Stimulated activated CD8-positive, alpha-beta memory T cell treated with anti-CD3 and anti-CD28 coated beads, Interleukin-2, amount 100 ng/mL, for 48 hours (primary cell): ENCODE measurements around the gene MUC6.

Experiments
- DNase-seq, 2 donors: peaks; one replicate each; pipeline ENCODE4 v3.0.0-alpha.2; 2020; ENCODE audit warnings: low read depth in 2 of 2

The MUC6 gene

DNA sequence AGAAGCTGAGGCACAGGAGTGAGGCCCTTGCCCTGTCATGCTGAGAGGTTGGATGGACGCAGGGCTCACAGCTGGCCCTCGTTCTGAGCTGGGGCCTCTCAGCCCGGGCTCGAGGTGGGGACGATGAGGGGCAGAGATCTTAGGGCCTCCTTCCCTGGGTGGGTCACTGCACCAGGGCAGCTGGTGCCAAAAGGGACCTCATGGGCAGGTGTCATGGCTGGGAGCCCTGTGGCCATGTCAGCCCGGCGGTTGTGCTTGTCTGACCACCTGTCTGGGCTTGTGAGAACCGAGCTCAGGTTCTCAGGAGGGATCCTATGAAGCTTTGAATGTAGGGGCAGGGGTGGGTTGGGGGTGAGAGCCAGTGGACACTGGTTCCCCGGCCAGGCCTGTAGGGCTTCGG, 1.8 kb upstream of the MUC6 start:
- DNase-seq: no peak

DNA sequence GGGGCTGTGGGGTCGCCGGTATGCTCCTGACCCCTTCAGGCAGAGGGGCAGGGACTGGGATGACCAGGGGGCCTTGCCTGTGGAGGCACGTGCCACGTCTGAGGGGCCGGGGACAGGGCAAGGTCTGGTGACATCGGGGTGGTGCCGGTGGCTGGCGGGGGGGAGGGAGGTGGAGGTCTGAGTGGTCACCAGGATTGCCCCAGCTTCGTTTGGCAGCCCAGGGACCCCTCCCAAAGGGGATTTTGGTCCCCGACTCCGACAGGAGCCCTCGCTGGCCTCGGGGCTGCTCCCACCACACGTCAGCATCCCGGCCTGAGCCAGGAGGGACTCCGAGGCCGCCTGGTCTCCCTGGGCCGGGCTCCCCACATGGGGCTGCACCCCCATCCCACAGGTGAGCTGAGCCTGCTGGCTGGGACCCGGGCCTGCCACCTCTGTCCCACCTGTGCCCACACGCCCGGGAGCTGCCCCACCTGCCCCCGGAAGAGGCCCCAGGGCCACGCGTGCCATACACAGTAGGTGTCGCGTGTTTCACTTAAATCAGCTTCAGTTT, 1.1 kb upstream of the MUC6 start:
- DNase-seq: no peak

DNA sequence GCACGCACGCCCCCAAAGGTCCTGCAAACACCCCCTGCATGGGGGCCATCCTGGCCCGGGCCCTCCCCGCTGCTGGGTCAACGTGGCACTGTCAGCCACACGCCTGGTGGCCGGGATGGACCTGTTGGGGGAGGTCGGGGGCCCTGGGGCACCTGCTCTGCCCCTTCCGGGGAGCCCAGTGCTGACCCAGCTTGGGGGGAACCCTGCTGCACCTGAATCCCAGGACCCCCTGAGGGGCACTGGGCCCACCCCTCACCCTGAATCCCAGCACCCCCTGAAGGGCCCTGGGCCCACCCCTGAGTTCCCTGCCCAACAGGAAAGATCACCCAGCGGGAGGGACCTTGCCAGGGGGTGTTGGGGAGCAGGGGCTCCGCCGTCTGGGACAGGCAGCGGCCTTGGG, 413 bp upstream of the MUC6 start:
- no peak for DNase-seq

DNA sequence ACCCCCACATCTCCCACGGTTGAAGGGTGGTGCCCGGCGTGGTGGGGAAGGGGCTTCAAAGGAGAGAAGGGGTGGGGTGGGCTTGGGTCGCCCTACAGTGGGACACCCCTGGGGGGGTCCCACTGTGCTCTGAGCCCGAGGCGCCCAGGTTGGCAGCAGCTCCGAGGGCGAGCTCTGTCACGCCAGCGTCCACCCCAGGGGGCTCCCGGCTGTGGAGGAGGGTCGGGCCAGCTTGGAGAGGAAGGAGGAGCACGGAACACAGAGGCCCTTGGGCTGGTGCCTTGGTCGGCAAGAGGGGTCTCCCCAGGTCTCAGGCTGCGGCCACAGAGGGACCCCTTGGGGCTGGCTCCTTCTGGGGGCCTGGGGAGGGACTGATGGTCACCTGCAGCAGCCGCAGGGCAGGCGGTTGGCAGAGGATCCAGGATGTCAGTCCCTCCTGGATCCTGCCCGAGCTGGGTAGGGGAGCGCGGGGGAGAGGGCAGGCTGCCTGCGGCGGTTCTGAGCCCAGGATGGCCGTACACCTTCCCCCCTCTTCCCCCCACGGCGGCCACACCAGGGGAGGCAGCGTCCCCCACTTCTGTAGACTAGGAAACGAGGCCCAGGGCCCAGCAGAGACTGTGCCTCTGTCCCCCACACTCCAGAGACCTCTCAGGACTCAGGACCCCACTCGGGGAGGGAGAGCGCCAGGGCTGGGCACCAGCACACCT, 788 bp downstream of the MUC6 start:
- DNase-seq: no peak

DNA sequence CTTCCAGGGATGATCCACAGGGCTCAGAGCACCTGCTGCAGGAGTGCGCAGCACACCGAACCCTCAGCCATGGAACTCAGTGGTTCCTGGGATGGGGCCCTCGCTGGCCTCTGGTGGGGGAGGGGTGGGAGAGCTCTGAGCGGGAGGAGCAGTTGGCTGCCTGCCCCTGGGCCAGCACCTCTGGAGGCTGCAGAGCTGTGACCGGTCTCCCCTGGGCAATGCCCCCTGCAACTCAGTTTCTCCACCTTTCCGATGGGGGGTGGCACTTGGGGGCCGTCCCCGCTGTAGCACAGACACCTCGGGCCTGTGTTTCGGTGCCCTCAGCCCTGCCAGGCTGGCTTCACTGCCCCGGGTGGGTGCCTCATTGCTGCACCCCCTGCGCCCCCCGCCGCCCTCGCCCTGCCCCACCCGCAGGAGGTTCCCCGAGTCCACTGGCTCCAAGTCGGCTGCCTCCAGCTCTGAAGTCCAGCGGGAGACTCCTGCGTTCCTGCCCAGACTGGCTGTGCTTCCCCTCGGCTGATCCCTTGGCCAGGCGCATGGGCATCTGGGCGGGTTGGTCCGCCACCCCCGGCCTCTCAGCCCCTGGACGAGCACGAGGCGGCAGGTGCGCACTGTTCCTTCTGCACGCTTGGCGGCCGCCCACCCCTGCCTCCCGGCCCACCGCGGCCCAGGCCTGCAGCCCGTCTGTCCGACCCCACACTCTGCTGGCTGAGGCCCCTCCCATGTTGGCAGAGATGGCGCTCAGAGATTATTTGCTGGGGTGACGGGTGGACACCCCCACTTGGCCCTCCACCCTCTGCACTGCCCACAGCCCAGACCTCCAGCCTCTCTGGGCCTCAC, 1.8 kb downstream of the MUC6 start:
- no peak for DNase-seq

DNA sequence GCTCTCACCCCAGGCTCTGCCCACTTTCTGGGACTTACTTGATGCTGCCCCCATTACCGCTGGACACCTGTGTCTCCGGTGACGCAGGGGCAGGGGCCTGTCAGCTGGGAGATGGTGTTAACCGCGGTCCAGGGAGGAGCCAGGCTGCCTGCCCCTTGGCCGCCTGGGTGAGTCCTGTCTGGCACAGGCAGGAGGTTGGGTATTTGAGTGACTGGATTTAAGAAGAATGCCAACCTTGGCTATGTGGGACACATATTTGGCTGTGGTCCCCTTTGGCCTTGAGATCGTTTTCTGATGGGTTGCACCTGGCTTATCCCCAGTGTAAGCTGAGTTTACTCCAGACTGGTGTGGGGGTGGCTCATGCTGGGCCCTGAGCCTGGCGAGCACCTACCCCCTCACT, 2.5 kb downstream of the MUC6 start:
- no peak for DNase-seq

DNA sequence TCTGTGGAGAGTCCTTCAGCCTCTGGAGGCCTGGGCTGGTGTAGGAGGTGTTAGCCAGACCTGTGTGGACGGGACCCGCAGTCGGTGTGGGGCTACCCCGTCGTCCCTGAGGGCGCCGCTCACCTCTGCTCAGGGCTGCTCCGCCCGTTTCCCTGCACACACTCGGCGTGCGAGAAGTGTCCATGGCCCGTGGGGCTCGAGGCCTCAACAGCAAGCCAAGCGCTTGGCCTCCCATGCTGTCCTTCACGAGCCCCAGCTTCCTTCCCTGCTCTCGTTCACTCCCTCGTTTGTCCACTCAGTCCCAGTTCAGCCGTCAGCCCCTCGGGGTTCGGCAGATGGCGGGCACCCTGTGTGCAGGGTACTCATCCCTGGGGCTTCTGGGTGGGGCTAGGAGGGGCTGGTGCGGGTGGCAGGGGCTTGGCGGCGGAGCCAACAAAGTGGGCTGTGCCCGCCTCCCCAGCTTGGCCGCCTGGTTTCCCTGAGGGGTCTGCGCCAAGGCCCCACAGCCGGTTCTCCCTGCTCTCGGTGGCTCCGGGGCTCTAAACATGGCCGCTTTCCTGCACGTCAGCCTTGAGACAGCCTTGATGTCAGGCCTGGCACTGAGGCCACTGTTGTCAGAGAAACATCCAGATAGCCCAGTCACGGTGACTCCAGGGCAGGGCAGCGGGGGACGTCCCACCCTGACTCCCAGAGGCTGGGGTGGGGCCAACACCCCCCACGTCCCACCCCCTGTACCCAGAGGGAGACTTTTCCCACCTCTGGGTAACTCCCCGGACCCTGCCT, 3.3 kb downstream of the MUC6 start:
- no peak for DNase-seq

DNA sequence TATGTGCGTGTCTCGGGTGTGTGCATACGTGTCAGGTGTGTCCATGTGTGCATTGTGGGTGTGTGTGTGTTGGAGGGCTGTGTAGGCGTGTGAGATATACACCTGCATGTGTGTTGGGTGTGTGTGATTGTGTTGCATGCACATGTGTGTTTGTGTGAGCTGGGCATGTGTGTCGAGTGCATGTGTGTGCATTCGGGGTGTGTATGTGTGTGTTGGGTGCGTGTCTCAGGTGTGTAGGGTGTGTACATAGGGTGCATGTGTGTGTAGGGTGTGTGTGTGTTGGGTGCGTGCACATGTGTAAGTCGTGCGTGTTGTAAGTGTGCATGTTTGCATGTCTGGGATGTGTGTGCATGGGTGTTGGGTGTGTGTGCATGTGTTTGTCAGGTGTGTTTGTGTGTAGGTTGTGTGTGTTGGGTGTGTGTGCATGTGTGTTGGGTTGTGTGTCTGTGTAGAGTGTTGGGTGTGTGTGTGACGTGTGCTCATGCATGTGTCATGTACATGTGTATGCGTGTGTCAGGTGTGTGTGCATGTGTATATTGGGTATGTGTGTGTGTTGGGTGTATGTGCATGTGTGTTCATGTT, 4.1 kb downstream of the MUC6 start:
- no peak for DNase-seq

DNA sequence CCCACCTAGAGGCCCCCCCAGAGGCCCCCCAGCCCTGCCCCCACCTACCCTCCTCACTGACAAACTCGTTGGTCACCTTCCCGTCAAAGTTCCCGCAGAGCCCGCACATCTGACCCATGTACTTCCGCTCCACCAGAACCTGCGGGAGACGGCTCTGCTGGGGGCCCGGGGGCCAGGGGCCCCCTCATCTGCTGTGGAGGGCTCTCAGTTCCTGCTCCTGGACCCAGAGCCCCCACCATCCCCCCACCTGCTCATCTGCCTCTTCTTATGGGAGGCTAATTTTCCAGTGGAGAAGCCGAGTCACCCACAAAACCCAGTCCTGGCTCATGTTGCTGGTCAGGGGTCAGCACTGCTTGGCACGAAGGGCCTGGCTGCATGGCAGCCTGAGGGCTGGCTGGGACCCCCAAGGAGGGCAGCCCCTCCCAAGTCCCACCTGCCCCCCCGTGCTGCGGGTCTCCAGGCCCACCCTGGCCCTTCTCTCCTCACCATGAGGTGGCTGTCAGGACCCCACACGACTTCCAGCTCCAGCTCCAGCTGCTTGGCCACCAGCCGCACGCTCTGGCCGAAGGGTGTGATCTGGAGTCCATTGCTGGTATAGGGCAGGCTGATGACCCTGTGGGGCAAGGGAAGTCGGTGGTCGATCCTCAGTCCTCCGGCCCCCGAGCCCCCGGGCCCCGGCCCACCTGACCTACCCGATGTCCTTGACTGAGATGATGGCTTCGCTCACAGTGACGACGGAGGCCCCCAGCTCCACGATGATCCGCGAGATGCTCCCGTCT, 5.2 kb downstream of the MUC6 start:
- DNase-seq: no peak

DNA sequence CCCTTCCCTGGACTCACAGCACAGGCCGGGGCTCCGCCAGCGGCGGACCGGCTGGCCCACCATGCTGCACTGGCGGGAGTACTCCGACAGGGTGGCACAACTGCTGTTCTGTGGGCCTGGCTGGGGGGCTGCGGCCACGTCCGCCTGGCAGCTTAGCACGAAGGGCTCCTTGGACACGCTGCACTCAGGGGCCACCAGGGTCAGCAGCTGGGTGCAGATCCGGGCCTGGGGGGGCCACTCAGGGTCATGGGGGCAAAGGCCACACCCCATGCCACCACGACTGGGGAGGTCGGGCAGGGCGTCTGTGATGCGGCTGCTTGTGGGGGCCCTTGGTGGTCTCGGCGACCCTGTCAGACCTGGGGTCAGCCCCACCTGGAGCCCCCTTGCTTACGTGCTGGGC, 6.0 kb downstream of the MUC6 start:
- DNase-seq: no peak

DNA sequence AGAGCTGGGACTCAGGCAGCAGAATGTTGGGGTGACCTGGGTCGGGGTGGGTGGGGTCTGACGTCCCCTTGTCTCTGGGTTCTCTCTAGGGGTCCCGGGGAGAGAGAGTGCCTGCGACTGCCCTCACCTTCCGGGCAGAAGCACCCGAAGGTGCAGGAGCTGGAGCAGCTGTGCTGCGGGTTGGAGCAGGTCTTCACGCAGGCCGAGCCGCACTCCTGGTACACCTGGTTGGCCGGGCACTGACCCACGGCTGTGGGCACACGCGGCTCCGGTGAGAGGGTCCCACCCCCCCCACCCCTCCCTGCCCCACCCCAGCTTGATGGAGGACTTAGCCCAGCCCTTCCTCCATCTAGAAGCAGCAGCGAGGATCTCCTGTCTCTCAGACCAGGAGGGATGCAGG, 6.4 kb downstream of the MUC6 start:
- no peak for DNase-seq

DNA sequence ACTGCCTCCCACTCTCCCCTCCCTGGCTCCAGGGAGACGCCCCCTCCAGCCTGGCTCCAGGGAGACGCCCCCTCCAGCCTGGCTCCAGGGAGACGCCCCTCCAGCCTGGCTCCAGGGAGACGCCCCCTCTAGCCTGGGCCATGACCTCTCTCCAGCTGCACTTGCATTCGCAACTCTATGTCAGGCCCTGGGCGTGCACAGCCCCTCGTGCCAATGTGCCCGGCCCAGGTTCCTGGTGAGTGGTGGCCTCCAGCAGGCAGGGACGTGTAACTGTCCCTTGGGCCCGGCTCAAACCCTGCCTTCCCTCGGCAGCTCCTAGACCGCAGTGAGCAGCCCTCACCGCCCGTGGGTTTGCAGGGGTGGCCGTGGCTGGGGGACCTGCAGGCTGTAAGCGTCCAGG, 6.9 kb downstream of the MUC6 start:
- DNase-seq: no peak

DNA sequence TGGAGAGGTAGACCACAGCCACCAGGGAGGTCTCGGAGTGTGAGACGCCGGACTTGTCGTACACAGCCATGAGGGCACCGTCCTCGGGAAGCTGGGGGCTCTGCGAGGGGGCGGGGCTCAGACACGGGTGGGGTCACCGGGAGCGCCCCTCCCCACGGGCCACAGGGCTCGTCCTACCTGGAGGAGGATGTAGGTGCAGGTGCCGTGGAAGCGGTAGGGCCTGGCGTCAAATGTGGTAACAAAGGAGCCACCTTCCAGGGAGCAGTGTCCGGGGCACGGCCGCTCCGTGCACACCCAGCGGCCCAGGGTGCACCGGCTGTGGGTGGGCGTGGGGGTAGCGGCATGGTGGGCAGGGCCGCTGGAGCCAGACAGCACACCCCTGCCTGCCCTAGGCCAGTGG, 7.5 kb downstream of the MUC6 start:
- DNase-seq: no peak

DNA sequence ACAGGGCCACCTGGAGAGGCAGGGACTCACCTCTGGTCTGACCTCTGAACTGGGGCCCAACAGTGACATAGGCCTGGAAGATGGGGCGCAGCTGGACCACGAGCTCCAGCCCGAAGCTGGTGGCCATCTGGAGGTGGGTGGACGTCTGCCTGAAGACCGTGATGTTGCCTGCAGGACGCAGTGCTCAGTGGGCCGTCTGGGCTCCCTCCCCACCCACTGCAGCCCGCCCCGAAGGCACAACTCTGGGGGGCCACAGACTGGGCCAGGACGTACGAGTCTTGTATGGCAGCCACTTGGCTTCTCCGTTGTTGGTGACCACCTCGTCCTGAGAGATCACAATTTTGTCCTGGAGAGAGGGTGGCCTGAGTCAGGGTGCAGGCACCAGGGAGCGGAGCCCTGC, 7.9 kb downstream of the MUC6 start:
- no peak for DNase-seq

DNA sequence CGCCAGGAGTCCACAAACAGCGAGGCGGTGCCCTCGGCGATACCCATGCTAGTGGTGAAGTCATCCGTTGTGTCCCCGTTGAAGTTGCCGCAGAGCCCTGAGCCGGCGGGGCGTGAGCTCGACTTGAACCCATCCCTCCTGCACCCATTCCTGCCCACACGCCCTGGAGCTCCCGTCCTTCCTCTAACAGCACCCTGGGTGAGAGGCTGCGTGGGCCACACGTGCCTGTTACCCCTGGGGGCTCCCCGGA, 8.3 kb downstream of the MUC6 start:
- no peak for DNase-seq

DNA sequence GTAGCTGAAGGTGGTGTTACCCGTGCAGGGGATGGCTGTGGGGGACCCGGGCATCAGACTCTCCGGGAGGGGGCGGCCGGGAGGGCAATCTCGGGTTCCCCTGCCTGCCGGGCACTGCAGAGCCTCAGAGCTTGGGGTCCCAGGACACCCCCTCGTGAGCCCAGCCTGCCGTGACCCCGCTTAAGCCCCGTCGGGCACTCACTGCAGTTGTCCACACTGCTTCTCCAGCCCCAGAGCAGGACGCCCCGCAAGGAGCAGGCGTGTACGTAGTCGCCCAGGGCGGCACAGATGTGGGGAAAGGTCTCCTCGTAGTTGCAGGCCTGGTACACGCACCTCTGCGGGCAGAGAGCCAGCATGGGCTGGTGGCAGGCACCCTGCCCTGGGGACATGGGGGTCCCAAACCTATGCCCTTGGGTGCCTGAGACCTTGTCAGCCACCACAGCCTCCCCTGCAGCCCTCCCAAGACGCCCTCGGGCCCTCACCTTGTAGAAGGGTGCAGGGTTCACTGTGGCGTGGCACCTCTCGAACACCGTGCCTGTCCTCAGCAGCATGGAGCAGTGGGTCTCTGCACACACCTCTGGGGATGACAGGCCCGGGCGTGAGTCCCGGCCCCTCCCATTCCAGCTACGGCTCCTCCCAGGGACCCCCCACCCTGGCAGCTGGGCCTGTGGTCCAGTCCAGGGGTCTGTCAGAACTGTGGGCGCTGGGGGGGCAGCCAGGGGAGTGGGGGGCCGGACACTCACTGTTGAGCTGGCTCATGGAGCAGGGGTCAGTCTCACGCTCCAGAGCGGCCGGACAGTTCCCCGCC, 8.8 kb downstream of the MUC6 start:
- no peak for DNase-seq

DNA sequence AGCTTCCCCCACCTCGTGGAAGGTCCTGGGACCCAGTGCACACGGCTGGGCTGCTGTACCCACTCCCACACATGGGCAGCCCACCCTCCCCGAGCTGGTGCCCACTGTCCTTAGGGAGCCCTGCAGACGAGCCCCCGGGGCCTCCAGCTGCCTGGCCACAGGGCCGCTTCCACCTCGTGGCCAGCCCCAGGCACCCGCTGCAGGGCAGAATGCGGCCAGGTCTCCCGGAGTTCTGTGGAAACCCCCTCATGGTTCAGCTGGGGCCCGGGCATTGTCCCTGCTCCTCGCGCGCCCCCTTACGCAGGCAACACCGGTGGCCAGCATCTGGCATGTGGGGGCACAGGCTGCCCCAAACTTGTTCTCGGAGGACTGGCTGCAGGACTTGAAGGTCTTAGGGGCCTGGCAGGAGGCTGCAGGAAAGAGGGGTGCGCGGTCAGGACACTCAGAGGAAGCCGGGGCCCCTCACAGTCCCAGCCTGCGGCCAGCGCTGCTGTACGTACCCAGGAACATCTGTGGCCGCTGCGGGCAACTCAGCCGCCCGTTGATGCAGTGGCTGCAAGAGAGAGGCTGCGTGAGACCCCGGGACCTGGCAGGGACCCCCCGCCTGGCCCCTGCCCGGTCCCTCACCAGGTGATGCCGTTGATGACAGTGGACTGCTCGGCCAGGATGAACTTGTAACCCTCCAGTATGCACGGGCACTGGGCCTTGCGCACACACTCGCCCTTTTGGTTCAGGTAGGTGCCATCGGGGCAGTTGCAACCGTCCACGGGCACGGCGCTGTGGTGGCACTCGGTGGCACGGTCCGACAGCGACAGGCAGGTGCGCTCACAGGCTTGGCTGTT, 9.7 kb downstream of the MUC6 start:
- DNase-seq: no peak

DNA sequence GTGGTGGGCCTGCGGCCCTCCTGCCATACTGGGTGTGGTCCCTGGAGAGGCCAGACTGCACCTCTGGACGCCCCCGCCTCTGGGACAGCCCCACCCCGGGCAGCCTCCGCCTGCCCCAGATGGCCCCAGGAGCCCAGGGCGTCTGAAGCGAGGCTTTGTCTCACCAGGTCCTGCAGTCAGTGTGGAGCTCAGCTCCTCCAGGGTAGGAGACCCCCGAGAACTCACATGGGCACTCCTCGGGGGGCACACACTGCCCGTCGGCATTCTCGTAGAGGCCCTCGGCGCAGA, 10.4 kb downstream of the MUC6 start:
- no peak for DNase-seq

DNA sequence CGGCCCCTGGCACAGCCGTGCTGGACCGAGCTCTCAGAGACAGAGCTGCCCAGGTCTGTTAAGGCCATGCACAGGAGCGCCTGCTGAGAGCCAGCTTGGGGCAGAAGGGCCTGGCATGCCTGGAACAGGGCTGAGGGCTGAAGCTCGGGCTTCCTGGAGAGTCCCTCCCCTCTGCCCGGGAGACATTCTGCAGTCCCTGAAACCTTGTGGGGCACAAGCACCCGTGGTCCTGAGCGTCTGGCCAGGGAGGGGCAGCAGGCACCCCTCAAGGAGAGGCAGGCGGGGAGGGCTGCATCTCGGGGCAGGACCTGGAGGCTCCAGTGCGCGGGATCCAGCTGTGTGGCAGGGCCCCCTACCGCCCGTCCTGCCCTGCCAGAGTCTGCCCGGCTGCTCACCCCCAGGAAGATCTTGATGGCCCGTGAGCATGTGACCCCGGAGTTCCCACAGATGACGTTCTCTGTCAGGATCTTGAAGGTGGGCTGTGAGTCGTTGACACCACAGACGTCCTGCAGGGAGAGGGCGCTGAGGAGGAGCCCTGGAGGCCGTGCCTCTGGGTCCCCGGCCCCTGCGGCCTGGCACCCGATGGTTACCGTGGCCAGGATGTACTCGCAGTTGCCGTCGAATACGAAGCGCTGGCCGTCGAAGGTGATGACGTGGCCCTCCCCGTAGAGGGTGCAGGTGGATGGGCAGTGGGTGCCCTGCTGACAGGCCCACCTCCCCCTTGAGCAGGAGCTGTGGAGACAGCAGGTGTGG, 10.9 kb downstream of the MUC6 start:
- no peak for DNase-seq
